Glomerular endothelial cell (primary cell): ENCODE results near the gene SERP2. TPM values are rescaled to one million over a fixed set of nuclear protein-coding genes. Genes with fewer than 3 reads are reported as not detected.
"Not testable (repeated sequence)": the region's sequence is repeated elsewhere in the genome, so short reads cannot be mapped to it uniquely, and the experiment has no call there.

ENCODE experiments used
- DNase-seq: peaks from one replicate; pipeline ENCODE4 v3.0.0-alpha.2; 2011; ENCODE audit warnings: low read depth, low spot score; ENCODE audit errors: extremely low read depth
- total RNA-seq: library from RNA; depleted of rRNA; stranded (reverse); fragments of >200 nt; gene quantifications from 2 replicates; pipeline ENCODE4 v1.2.3, GENCODE V29; 2015

Gene SERP2
- total RNA-seq: 0.15 and 0.29 TPM in 2 replicates

- no peak for DNase-seq
Measured at GRCh38 chr13:44373601-44374347, at the start of gene SERP2. Gene SERP2, plus strand, starts transcription at chr13:44373824. Its CDS starts 202 bp downstream, at chr13:44374026.

DNA sequence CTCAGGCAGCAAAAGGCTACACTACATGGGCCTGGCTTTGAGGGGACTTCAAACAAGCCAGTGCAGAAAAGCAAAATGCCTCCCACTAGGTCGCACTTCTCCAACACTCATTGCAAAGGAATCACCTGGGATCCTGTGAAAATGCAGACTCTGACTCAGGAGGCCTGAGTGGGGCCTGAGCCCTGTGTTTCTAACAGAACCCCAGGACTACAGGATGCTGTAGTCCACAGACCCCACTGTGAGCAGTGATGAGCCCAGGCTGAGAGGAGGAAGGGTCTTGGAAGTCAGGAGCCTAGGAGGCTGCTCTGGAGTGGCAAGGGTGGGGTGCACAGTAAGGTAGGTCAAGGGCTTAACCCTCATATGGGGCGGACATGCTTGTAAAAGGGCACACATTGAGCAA is 46.7 kb upstream of the SERP2 start:
- DNase-seq: no peak

- not testable (repeated sequence) for DNase-seq
Measured at GRCh38 chr13:44329041-44329440, 44.6 kb upstream of the SERP2 start.

DNA sequence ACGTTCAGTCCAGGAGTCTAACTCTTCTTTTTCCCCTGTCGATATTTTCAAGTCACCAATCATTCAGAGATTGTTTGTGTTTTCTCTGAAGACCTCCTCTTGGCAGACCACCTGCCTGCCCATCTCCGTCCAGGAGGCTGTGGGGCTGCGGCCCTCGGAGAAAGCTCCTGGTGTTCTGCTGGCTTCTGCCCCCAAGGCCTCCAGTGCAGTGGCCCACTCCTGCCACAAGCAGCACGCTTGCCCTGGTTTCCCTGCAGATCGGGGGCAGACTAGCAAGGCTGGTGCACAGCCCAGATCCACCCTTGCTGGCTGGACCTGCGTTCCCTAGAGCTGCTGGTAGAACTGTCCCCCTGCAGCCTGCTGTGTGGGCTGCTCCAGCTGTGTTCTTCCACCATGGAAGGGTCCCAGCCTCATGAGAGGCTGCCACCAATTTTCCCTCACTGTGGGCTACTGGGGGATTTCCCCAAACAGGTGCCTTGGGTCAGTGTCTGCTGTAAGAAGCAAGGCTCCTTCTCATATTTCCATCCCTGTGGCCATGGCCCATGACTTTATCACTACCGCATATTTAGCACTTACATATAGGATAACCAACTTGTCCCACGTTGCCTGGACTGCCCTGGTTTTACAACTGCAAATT is 43.6 kb upstream of the SERP2 start:
- no peak for DNase-seq

DNA sequence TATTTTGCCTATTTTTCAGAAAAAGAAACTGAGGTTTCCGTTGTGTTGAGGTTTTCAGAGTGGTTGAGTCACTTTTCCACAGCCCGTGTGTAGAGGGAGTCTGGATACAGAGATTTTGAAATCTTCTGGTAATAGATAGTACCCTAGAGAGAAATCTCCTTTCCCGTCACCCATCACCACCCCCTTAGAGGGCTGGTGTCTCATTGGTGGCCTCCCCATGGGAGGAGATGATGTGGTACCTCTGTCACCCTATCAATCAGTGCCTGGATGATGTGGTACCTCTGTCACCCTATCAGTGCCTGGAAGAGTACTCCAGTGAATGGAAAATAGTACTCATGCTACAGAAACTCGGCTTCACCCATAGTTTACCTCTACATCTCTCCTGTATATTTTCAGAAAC is 42.2 kb upstream of the SERP2 start:
- no peak for DNase-seq

DNA sequence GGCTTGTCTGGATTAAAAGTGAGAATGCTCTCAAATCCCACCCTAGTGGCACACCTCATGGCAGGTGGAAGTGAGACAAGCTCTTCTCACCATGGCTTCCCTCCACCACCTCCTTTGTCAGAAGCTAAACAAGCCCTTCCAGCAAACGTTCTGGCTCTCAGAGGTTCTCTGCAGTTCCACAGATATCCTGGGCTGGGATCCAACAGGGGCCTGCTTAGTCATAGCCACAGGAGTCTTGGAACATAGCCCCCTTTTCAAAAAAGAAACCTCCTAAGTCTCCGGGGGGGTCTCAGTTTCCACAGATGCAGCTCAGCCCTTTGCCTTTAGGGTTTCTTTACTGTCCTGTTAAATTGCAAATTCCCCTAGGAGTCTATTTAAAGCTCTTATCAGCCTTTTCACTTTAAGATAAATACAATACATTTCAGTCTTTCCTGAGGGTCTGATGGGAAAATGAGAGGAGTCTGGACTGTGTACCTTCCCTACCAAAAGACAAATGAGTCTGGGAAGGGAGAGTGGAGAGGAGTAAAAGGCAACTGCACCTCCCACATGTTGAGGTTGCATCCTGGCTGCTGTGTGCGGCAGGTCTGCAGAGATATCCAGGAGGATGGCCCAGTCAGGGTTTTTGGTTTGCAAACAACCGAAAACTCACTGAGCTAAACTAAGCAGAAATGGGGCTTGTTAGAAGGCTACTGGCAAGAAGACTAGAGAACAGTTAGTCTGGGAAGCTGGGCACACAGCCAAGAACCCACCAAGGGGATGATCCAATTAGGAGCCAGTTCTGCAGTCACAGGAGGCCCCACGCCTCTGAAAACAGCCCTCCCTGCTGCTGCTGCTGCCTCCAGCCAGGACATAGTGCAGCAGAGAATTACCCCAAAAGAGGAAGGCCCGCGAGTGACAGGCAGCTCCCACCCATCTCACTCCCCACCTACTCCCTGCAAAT is 41.4 kb upstream of the SERP2 start:
- no peak for DNase-seq

GRCh38 chr13:44333950-44334655 is 39.5 kb upstream of the SERP2 start:
- DNase-seq: no peak

DNA sequence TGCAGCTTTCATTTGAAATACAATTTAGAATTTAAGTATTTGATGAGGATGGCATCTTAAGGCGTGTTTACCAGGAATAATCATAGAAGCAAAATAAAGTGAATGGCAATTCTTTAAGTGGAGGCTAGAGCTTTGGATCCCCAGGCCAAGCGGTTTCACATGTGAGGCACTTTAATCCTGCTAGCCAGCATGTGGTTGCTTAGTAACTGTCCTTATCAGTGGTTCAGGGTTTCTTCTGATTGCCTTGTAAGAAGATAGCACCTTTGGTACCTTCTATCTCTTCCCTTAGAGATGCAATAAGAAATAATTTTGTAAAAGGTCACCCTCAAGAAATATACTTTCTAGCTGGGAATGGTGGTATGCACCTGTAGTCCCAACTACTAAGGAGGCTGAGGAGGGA is 38.9 kb upstream of the SERP2 start:
- DNase-seq: no peak

DNA sequence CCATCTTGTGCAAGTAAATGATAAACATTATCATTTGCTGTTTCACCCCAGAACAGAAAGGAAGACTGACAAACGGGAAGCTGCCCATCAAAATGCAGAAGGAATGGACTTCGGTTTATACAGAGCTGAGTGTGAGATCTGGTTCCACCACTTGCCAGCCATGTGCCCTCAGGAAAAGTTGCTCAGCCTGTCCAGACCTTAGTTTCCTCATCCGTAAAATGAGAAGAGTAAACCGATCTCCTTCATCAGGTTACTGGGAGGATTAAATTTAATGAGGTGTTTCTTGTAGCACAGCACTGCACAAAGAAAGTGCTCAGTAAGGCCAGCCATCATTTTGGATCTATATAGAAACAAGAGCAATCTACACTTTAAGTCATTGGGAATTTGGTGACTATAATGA is 36.7 kb upstream of the SERP2 start:
- no peak for DNase-seq

GRCh38 chr13:44337581-44337980 is 36.0 kb upstream of the SERP2 start:
- no peak for DNase-seq

DNA sequence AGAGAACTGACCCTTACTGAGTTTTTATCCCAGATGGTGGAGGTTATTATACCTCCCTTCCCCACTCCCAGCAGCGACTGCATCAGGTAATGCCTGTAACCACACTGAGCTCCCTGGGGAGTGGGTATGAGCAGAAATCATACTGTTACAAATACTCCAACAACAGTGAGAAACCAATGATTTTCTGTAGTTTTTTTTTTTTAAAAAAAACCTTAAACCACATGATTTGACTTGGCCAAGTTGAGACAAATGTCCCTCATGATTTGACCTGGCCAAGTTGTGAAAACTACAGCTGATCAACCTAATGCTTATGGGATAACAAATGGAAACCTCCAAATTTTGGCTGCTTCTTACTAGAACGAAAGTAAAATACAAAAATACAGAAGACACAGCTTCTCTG is 33.1 kb upstream of the SERP2 start:
- DNase-seq: no peak

DNA sequence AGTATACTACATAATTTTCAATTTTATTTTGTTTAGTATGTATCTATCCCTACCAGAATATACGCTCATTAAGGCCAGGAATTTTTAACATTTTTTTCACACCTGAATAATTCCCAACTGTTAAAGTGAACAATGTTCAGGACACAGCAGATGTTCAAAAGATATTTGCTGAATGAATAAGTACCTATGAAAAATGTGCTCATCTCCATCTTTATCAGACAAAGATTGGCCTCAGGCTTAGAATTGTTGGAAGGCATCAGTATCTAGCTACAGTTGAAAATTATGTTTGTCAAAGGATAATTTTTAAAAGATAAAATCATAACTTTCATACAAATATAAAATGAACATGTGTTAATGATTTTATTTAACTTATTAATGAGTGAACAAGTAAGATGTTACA is 30.9 kb upstream of the SERP2 start:
- no peak for DNase-seq

GRCh38 chr13:44346534-44346933 is 27.1 kb upstream of the SERP2 start:
- no peak for DNase-seq

- no peak for DNase-seq
Measured at GRCh38 chr13:44347301-44347700, 26.3 kb upstream of the SERP2 start.

- no peak for DNase-seq
Measured at GRCh38 chr13:44347949-44348348, 25.7 kb upstream of the SERP2 start.

- no peak for DNase-seq
Measured at GRCh38 chr13:44350775-44351504, 22.7 kb upstream of the SERP2 start.

DNA sequence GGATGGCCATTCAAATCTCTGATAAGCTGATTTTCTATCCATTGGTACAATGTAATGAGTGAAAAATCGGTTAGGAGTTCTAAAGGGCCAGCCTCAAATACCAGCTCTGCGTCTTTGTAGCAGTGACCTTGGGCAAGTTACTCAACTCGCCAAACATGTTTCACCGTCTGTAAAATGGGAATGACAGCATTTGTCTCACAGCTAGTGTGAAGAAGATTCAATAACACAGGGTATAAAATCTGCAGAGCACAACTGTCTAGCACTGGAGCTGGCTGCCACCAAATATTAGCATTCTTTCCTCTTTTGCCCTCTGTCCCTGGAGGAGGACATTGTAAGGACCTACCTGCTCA is 22.1 kb upstream of the SERP2 start:
- no peak for DNase-seq

DNA sequence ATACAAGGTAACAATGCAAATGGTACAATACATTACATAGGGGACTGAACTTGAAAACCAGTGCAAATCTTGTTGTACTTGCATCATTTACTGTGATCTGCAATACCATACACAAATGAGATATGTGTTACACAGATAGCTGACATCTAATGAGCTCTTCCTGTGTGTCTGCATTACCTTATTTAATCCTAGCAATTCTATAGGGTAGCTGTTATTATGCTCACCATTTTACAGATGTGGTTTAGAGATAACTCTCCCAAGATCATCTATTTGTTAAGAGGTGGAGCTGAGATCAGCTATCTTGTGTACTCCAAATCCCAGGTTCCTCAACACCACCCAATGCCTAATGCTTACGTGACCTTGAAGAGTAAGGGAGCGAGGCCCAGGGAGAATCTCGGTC is 21.4 kb upstream of the SERP2 start:
- DNase-seq: no peak

DNA sequence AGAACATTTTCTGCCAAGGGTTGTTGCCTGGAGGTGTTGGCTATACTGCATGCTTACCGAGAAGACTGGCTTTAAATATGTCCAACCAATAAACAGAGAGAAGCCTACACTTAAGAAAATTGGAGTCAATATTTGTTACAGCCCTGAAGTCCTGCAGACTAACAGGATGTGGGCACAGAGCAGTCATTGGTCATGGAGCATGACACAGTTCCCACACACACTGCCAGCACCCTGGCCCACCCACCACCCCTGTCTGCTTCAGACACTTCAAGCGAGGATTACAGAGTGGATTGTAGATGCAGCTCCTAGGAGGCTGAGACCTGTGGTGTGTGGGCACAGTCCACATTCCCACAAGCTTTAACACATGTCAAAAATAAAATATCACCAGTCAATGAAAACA is 21.0 kb upstream of the SERP2 start:
- no peak for DNase-seq

GRCh38 chr13:44354331-44354730 is 19.3 kb upstream of the SERP2 start:
- DNase-seq: no peak
